ENCODE measurements around the gene MACROD2.

GRCh38 chr20:14449323-14449722 lies 454.0 kb downstream of the MACROD2 start:
- TF ChIP-seq CTCF (conservative IDR thresholded peaks at IDR 0.05 in 1 of 2, IDR thresholded peaks at IDR 0.05 in 1 of 2; ENCODE audit: extremely low read depth in 1 of 2, insufficient read depth in 1 of 2, low read depth in 1 of 2, low read length in 2 of 2) (no peak), EZH2 (IDR thresholded peaks at IDR 0.05; ENCODE audit: borderline replicate concordance, low read length) (no peak)

All from mammary epithelial cell (primary cell).